IMR-90 (cell line): ENCODE measurements around the gene ENPP6. TPM values are rescaled to one million over a fixed set of nuclear protein-coding genes. Genes with fewer than 3 reads are reported as not detected.

Experiments used
- ATAC-seq: fragments of 200-7000 bp; cut with Tn5 transposase; 2 replicates; pipeline ENCODE4 v1.9.1; 2020; ENCODE audit warnings: low read depth, mild to moderate bottlenecking, moderate library complexity
- BruUV-seq: library from RNA; stranded (reverse); fragments of 400-500 nt; replicated peaks from 2 replicates; lab custom pipeline; 2021; lab: Mats Ljungman, UMichigan
- CTCF ChIA-PET: fragments of 300-600 bp; formaldehyde crosslinking; extraction: SDS; loops from one replicate; lab custom pipeline; 2021; ENCODE audit warnings: antibody characterized with exemption; lab: Yijun Ruan, JAX
- POLR2A ChIA-PET: fragments of 300-600 bp; sonication (Branson Sonifier 250); formaldehyde crosslinking; loops from one replicate; lab custom pipeline; 2022; ENCODE audit warnings: antibody characterized with exemption; ENCODE audit not compliant: unreplicated experiment; lab: Charles Lee
- DNase-seq: peaks from one replicate; pipeline ENCODE4 v3.0.0; 2013
- H2AFZ ChIP-seq: replicated peaks from 2 replicates; pipeline ENCODE3; 2013; ENCODE audit warnings: low read length, mild to moderate bottlenecking; ENCODE audit not compliant: poor library complexity
- H2AK5ac ChIP-seq: 2 replicates; pipeline ENCODE4 v1.6.1; 2013; ENCODE audit warnings: low read depth, low read length, inconsistent platforms
- H2AK9ac ChIP-seq: replicated peaks from 2 replicates; pipeline ENCODE3; 2013; ENCODE audit warnings: mild to moderate bottlenecking, low read depth, low read length, moderate library complexity; ENCODE audit not compliant: poor library complexity
- H2BK120ac ChIP-seq: 2 replicates; pipeline ENCODE4 v1.6.1; 2013; ENCODE audit warnings: low read depth, low read length, inconsistent platforms
- H2BK15ac ChIP-seq: 3 replicates; pipeline ENCODE4 v1.6.1; 2013; ENCODE audit warnings: low read depth, low read length, inconsistent platforms
- H2BK20ac ChIP-seq: 2 replicates; pipeline ENCODE4 v1.6.1; 2013; ENCODE audit warnings: low read depth, mild to moderate bottlenecking, inconsistent platforms, low read length, moderate library complexity
- H2BK5ac ChIP-seq: 2 replicates; pipeline ENCODE4 v1.6.1; 2013; ENCODE audit warnings: mild to moderate bottlenecking, low read depth, low read length, inconsistent platforms; ENCODE audit not compliant: poor library complexity, severe bottlenecking
- H3K14ac ChIP-seq: replicated peaks from 2 replicates; pipeline ENCODE4 v1.6.1; 2013; ENCODE audit warnings: low read depth, low read length, inconsistent platforms
- H3K18ac ChIP-seq: 2 replicates; pipeline ENCODE4 v1.6.1; 2013; ENCODE audit warnings: low read depth, low read length, control low read depth
- H3K23ac ChIP-seq: 2 replicates; pipeline ENCODE4 v1.6.1; 2013; ENCODE audit warnings: low read depth, low read length, inconsistent platforms
- H3K27ac ChIP-seq: 2 replicates; pipeline ENCODE4 v1.5.1; 2013; ENCODE audit warnings: mild to moderate bottlenecking, control low read depth, low read length; ENCODE audit not compliant: insufficient read depth
- H3K27me3 ChIP-seq: 2 replicates; pipeline ENCODE4 v1.6.1; 2013; ENCODE audit warnings: low read length; ENCODE audit not compliant: control insufficient read depth, insufficient read depth
- H3K36me3 ChIP-seq: 2 replicates; pipeline ENCODE4 v1.6.1; 2013; ENCODE audit warnings: low read length, mixed read lengths; ENCODE audit not compliant: control insufficient read depth, insufficient read depth
- H3K4ac ChIP-seq: 2 replicates; pipeline ENCODE4 v1.6.1; 2013; ENCODE audit warnings: low read depth, low read length, inconsistent platforms
- H3K4me1 ChIP-seq: 2 replicates; pipeline ENCODE4 v1.6.1; 2013; ENCODE audit warnings: low read length, mixed read lengths; ENCODE audit not compliant: control insufficient read depth, insufficient read depth
- H3K4me2 ChIP-seq: 2 replicates; pipeline ENCODE4 v1.6.1; 2013; ENCODE audit warnings: low read depth, mild to moderate bottlenecking, control low read depth, low read length, moderate library complexity
- H3K4me3 ChIP-seq: 2 replicates; pipeline ENCODE4 v1.5.1; 2013; ENCODE audit warnings: low read depth, mild to moderate bottlenecking, control low read depth, low read length, moderate library complexity; ENCODE audit not compliant: insufficient read depth
- H3K56ac ChIP-seq: 2 replicates; pipeline ENCODE4 v1.6.1; 2013; ENCODE audit warnings: low read length, inconsistent platforms; ENCODE audit not compliant: insufficient read depth; ENCODE audit errors: extremely low read depth
- H3K79me1 ChIP-seq, 2 experiments: 2 replicates each; pipeline ENCODE4 v1.6.1; 2013; ENCODE audit warnings: low read length in 2 of 2, inconsistent platforms in 1 of 2, low read depth in 1 of 2
- H3K9ac ChIP-seq: 2 replicates; pipeline ENCODE4 v1.6.1; 2013; ENCODE audit warnings: low read depth, low read length, control low read depth
- H3K9me1 ChIP-seq: 2 replicates; pipeline ENCODE4 v1.6.1; 2013; ENCODE audit warnings: low read length, inconsistent platforms; ENCODE audit not compliant: insufficient read depth
- H3K9me3 ChIP-seq: 2 replicates; pipeline ENCODE4 v1.6.1; 2013; ENCODE audit warnings: low read length; ENCODE audit not compliant: control insufficient read depth, insufficient read depth
- H4K20me1 ChIP-seq: 2 replicates; pipeline ENCODE4 v1.6.1; 2013; ENCODE audit warnings: low read length, inconsistent platforms; ENCODE audit not compliant: insufficient read depth
- H4K5ac ChIP-seq: 2 replicates; pipeline ENCODE4 v1.6.1; 2013; ENCODE audit warnings: mild to moderate bottlenecking, low read depth, low read length, control low read depth
- H4K8ac ChIP-seq, 2 experiments: 2 replicates each; pipeline ENCODE4 v1.6.1; 2013; ENCODE audit warnings: low read depth in 2 of 2, low read length in 2 of 2, control low read depth in 1 of 2, inconsistent platforms in 1 of 2
- H4K91ac ChIP-seq: 2 replicates; pipeline ENCODE4 v1.6.1; 2013; ENCODE audit warnings: low read depth, low read length, inconsistent platforms; ENCODE audit not compliant: insufficient read depth
- MAFK ChIP-seq: IDR thresholded peaks from 2 replicates; pipeline ENCODE4 v1.6.1; 2012; ENCODE audit warnings: low read depth, low read length, improper control_type of control experiment
- NFE2L2 ChIP-seq: fragments of 150-350 bp; IDR thresholded peaks from 2 replicates; pipeline ENCODE4 v1.6.1; 2016; ENCODE audit warnings: low read depth, mild to moderate bottlenecking, low read length
- POLR2A ChIP-seq: IDR thresholded peaks from 2 replicates; pipeline ENCODE4 v1.6.1; 2012; ENCODE audit warnings: mild to moderate bottlenecking, low read depth, low read length
- WGBS, 2 experiments: methylation state at CpG; one replicate each; pipeline versions ENCODE4 v1.1.5 to v1.1.7; 2013; ENCODE audit warnings: missing lambda C conversion rate in 2 of 2; ENCODE audit not compliant: insufficient read length in 1 of 2; ENCODE audit errors: extremely low coverage in 2 of 2; 5-methylcytosine and 5-hydroxymethylcytosine counted together
- dilution Hi-C: fragments of 300-500 bp; cut with HindIII; formaldehyde crosslinking; loops from one replicate; pipeline ENCODE4 v1.14.3; 2018; ENCODE audit warnings: low sequenced_read_pairs; ENCODE audit not compliant: unreplicated experiment
- in situ Hi-C: fragments of 300-500 bp; cut with MboI; formaldehyde crosslinking; loops from 3 replicates; pipeline ENCODE4 v1.14.3; 2019; ENCODE audit warnings: low sequenced_read_pairs, inconsistent platforms, mixed read lengths
- intact Hi-C: fragments of 100-400 bp; cut with micrococcal nuclease; formaldehyde crosslinking; loops from 2 replicates; pipeline ENCODE4 v1.10.0; 2022
- polyA plus RNA-seq, 3 experiments: library from polyadenylated mRNA; depleted of rRNA; stranded (reverse); fragments of >200 nt; gene quantifications; 2 replicates each; pipeline ENCODE4 v1.2.3, GENCODE V29; 2012; ENCODE audit warnings: low replicate concordance in 1 of 3
- total RNA-seq: library from RNA; depleted of rRNA; stranded (reverse); fragments of >200 nt; gene quantifications from 2 replicates; pipeline ENCODE4 v1.2.3, GENCODE V29; 2012

Gene ENPP6
- total and polyA plus RNA-seq, 2 of the 4 experiments (the other 2 are of a cell fraction): not detected

- Histone ChIP-seq H3K14ac (no peak overlapping the region), H3K9ac (no peak overlapping the region), H3K56ac (no peak overlapping the region), H2BK5ac (no peak overlapping the region), H3K4me3 (no peak overlapping the region), H3K4ac (no peak overlapping the region), H3K27ac (no peak overlapping the region), H3K4me2 (no peak overlapping the region), H2AK5ac (no peak overlapping the region), H2BK20ac (no peak overlapping the region), H3K4me1 (no peaks in the 10 kb centered on the region), H3K27me3 (peaks cover 5% of the 10 kb centered on the region; the same call in 1 of the 2 replicates), H2AK9ac (no peak overlapping the region), H4K8ac (no peak overlapping the region), H2BK15ac (no peak overlapping the region), H4K91ac (no peak overlapping the region), H3K23ac (no peak overlapping the region), H3K9me3 (no peaks in the 10 kb centered on the region), H3K79me1 (no peaks in the 10 kb centered on the region), H4K5ac (no peak overlapping the region), H3K18ac (no peak overlapping the region), H3K36me3 (no peaks in the 10 kb centered on the region), H2BK120ac (no peak overlapping the region), H3K9me1 (no peaks in the 10 kb centered on the region), H4K20me1 (no peaks in the 10 kb centered on the region), H2AFZ (no peak overlapping the region)
- dilution Hi-C loops: no loop called here
- in situ Hi-C loops: no loop called here
- no TSS peak for BruUV-seq
- intact Hi-C loops: no loop called here
- ChIA-PET POLR2A (no interaction called here), CTCF (interaction anchor here (1.3 kb wide), 1 partner anchor 10 kb away, joined by 3 read pairs; no protein-coding TSS in a partner anchor)
- DNase-seq (no peak), ATAC-seq (no peak)
- no peak for TF ChIP-seq NFE2L2
- no peak for TF ChIP-seq MAFK
- TF ChIP-seq POLR2A: no peak
- WGBS, 2 experiments: no CpG with 5 or more reads among the region's 5 CpGs
Measured at GRCh38 chr4:184198190-184198589, 19.5 kb downstream of the ENPP6 start.
